ENCODE data around the gene SLC25A12. TPM values are rescaled to one million over a fixed set of nuclear protein-coding genes. Genes with fewer than 3 reads are reported as not detected.
"Not testable (repeated sequence)": the region's sequence is repeated elsewhere in the genome, so short reads cannot be mapped to it uniquely, and the experiment has no call there.

Gene SLC25A12
- total RNA-seq, 1 donor from 2014 or later: 23.2 TPM

GRCh38 chr2:171761176-171761575, 132.9 kb downstream of the SLC25A12 start:
- DNase-seq (ENCODE audit: low spot score); intact Hi-C loops (cut with DNase I); ATAC-seq: not testable (repeated sequence)

- DNase-seq (ENCODE audit: low spot score); ATAC-seq; intact Hi-C loops (cut with DNase I): not testable (repeated sequence)
These were observed 135.3 kb downstream of the SLC25A12 start for GRCh38 chr2:171758762-171759161.

GRCh38 chr2:171754254-171754939, 139.6 kb downstream of the SLC25A12 start:
- intact Hi-C loops (cut with DNase I): no loop called here
- no peak for ATAC-seq
- no peak for DNase-seq (ENCODE audit: low spot score)

- DNase-seq (ENCODE audit: low spot score) (no peak), ATAC-seq (no peak)
- intact Hi-C loops (cut with DNase I): no loop called here
These were observed 146.7 kb downstream of the SLC25A12 start for GRCh38 chr2:171747371-171747770.

GRCh38 chr2:171745806-171746205, 148.2 kb downstream of the SLC25A12 start:
- DNase-seq (ENCODE audit: low spot score) (no peak), ATAC-seq (no peak)
- intact Hi-C loops (cut with DNase I): no loop called here

- ATAC-seq: no peak
- DNase-seq (ENCODE audit: low spot score): no peak
- intact Hi-C loops (cut with DNase I): no loop called here
These were observed 148.9 kb downstream of the SLC25A12 start for GRCh38 chr2:171745141-171745540.

- no peak for ATAC-seq
- intact Hi-C loops (cut with DNase I): no loop called here
- no peak for DNase-seq (ENCODE audit: low spot score)
These were observed 151.3 kb downstream of the SLC25A12 start for GRCh38 chr2:171742760-171743159.

GRCh38 chr2:171741189-171741588, 152.9 kb downstream of the SLC25A12 start:
- intact Hi-C loops (cut with DNase I): no loop called here
- DNase-seq (ENCODE audit: low spot score): no peak
- ATAC-seq: no peak

- intact Hi-C loops (cut with DNase I): no loop called here
- no peak for ATAC-seq
- DNase-seq (ENCODE audit: low spot score): no peak
These were observed 157.9 kb downstream of the SLC25A12 start for GRCh38 chr2:171735991-171736710.

Other genes with a start within 250 kb of the SLC25A12 start
- 121 TPM for gene DYNC1I2, start 206.8 kb downstream of the SLC25A12 start, total RNA-seq
- 32.9 TPM for gene HAT1, start 28.2 kb upstream of the SLC25A12 start, total RNA-seq
- gene METAP1D, start 105.7 kb upstream of the SLC25A12 start, total RNA-seq: 12.6 TPM
- 0.94 TPM for gene DLX1, start 191.3 kb upstream of the SLC25A12 start, total RNA-seq
- 0.27 TPM for gene DLX2, start 208.7 kb upstream of the SLC25A12 start, total RNA-seq

All from sciatic nerve (tissue), 2 donors.